Putamen (tissue), 1 donor: ENCODE measurements around the gene SLC29A2.
"Not testable (repeated sequence)": the region's sequence is repeated elsewhere in the genome, so short reads cannot be mapped to it uniquely, and the experiment has no call there.

ENCODE experiments used
- DNase-seq: peaks from one replicate; pipeline ENCODE4 v3.0.0-alpha.2; 2016; ENCODE audit warnings: low spot score

Gene SLC29A2

DNA sequence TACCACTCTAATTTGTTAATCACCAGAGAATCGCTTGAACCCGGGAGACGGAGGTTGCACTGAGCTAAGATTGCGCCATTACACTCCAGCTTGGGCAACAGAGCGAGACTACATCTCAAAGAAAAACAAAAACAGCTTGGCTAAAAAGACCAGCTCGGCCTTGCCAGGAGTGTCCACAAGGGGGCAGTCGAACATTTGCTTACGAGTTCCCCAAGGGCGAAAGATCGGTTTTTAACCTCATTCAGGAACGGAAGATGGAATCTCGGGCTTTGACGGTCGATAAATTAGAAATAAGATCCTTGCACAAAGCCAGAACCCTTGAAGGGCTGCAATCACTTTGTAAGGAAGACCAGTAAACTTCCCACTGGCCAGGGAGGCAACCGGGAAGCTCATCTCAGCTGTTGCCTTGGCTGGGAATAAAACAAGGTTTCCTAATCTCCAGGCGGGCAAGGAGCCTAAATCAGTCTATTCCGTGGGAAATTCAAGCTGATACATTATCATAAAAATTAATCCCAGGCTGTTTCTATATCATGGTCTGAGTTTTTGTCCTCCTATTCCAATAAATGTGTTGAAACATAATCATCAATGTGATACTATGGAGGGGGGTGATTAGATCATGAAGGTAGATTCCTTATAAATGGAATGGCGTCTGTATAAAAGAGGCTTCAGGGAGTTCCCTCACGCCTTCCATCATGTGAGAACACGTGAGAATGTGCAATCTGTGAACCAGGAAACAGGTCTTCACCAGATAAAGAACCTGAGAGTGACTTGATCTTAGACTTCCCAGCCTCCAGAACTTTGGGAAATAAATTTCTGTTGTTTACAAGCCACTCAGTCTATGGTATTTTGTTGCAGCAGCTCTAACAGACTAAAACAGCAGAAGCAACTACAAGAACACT is 14.9 kb upstream of the SLC29A2 start:
- DNase-seq: peak; percentile 78

DNA sequence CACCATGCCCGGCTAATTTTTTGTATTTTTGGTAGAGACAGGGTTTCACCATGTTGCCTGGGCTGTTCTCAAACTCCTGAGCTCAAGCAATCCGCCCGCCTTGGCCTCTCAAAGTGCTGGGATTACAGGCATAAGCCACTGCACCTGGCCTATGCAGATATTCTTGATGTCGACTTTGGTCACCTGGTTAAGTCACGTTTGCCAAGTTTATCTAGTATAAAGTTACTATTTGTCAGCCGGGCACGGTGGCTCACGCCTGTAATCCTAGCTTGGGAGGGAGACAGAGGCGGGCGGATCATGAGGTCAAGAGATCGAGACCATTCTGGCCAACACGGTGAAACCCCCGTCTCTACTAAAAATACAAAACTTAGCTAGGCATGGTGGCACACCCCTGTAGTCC is 12.8 kb upstream of the SLC29A2 start:
- DNase-seq: not testable (repeated sequence)

DNA sequence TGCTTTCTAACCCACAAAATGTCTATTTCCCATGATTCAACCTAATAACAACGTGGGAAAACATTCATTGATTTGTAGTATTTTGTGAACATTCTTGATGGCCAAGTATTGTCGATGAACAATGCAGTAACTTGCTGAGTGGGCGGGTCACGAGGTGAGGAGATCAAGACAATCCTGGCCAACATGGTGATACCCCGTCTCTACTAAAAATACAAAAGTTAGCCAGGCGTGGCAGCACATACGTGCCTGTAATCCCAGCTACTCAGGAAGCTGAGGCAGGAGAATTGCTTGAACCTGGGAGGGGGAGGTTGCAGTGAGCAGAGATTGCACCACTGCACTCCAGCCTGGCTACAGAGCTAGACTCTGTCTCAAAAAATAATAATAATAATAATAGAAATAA is 8.7 kb upstream of the SLC29A2 start:
- not testable (repeated sequence) for DNase-seq

DNA sequence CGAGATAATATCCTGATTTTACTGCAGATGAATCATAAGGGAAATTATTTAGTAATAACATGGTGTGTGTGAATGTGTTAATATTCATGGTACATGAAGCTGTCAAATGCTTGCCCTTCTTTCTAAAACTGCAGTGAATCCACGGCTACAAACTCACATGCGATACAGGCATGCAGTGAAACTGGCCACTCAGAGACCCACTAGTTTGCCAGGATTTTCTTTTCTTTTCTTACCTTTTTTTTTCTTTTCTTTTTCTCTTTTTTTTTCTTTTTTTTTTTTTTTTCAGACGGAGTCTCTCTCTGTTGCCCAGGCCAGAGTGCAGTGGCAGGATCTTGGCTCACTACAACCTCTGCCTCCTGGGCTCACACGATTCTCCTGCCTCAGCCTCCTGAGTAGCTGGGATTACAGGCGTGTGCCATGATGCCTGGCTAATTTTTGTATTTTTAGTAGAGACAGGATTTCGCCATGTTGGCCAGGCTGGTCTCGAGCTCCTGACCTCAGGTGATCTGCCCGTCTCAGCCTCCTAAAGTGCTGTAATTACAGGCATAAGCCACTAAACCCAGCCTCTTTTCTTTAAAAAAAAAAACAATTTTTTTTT is 2.2 kb upstream of the SLC29A2 start:
- DNase-seq: not testable (repeated sequence)

DNA sequence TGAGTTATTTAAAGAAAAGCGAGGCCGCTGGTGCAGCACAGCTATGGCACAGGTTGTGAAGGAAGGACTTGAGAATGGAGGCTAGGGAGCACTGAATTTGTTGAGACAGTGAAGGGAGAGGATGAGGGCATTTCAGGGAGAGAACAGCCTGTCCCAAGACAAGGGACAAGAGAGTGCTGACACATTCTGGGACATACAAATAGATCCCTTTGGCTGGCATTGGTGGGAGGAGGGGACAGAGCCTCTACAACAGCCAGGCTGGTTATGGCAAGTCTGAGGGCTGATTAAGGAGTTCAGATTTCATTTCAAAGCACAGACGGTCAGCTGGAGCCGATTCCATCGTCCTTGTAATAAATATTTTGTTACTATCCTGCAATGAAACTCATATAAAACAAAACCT is 1.7 kb upstream of the SLC29A2 start:
- no peak for DNase-seq

DNA sequence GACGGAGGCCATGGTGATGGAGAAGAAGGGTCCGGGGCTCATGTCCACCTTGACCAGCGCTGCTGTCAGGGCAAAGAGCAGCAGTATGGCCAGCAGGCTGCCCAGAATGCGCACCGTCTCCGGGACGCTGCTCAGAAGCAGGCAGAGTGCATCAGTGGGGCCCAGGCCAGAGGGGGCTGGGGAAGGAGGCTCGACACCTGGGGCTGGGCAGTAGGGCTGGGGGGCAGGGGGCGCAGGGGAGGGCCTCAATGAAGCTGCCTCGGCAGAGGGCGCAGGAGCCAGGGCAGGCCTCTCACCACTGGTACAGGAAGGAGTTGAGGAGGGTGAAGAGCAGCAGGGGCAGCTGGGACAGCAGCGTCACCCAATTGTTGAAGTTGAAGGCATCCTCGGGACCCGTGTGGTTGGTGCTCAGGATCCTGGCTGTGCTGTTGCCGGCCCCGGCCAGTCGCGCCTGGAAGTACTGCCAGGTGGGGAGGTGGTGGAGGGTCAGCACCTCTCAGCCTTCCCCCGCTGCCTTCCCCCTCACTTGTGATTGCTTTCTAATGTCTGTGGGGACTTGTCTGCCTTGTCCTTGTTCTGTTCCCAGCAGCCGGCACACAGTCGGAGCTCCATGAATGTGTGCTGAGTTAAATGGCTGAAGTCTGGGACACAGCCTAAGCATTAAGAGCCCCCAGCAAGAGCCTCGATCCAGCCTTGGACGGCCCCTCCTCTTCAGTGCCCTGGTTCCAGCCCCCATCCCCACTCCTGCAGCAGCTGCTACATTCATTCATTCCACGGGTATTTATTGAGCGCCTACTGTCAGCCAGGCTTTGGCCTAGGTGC is 2.3 kb downstream of the SLC29A2 start:
- no peak for DNase-seq

DNA sequence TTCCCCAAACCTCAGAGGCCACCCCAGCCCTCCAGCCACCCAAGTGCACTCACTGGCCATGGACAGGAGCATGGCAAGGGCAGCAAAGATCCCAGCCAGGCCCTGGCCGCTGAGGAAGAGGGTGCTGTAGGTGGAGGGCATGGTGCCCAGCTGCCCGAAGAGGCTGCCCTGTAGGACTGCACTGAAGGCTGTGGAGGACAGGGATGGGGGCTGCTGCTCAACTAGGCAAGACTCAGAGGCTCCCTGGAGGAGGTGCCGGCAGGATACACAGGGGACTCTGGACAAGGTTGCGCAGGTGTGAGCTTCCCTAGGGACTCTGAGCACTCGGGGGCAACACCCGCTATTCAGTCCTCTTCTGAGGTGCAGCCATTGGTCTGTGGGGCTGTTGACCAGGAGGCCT is 3.1 kb downstream of the SLC29A2 start:
- no peak for DNase-seq

DNA sequence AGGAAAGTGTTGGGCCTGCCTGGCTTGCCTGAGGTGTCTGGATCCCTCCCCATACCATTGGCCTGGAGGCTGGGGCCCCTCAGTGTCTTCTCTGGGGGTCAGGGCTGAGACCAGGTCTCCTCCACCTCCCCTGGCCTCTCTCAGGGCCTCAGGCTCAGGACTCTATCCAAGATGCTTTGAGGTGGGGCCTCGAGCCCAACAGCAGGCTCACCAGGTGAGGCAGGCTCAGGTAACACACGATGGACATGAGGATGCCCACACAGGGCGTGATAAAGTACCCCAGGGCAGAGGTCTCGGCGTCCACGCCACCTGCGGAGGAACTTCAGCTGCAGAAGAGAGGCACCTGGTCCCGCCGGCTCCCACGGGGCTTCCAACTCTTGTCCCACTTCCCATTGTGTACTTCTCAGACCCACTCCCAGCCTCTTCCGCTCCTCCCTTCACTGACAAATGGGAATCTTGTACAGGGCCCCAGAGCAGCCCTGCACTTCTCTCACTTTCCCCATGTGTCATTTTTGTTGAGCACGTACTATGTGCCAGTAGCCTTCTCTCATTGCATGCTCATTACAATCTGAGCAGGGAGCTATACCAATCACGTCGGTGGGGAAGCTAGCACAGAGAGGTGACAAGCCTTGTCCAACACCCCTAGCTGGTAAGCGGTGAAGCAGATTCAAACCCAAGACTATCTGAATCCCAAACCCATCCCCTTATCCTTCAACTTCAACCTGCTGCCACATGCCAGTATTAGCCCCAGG is 3.8 kb downstream of the SLC29A2 start:
- DNase-seq: no peak

DNA sequence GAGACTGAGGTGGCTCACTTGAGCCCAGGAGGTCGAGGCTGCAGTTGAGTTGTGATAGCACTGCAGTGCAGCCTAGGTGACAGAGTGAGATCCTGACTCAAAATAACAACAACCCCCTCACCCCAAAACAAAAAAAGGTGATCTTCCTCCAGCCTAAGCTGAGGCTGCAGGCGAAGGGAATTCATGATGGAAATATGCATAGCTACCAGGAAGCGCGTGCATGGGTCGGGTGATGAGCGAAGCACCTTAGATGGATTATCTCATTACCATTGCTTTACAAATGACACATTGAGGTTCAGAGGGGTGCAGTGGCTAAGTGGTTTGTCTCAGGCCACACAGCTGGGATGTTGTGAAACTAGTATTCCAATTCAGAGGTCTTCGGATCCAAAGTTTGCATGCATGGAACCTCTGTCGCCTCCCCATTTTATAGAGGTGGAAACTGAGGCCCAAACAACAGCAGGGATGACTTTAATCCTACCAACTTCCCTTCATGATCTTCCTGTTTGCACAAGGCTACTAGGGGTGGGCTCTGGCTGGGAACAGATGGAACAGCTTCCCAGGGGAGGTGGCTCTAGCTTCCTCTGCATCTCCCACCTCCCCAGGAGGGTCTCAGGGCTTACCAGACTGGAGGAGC is 4.6 kb downstream of the SLC29A2 start:
- no peak for DNase-seq

DNA sequence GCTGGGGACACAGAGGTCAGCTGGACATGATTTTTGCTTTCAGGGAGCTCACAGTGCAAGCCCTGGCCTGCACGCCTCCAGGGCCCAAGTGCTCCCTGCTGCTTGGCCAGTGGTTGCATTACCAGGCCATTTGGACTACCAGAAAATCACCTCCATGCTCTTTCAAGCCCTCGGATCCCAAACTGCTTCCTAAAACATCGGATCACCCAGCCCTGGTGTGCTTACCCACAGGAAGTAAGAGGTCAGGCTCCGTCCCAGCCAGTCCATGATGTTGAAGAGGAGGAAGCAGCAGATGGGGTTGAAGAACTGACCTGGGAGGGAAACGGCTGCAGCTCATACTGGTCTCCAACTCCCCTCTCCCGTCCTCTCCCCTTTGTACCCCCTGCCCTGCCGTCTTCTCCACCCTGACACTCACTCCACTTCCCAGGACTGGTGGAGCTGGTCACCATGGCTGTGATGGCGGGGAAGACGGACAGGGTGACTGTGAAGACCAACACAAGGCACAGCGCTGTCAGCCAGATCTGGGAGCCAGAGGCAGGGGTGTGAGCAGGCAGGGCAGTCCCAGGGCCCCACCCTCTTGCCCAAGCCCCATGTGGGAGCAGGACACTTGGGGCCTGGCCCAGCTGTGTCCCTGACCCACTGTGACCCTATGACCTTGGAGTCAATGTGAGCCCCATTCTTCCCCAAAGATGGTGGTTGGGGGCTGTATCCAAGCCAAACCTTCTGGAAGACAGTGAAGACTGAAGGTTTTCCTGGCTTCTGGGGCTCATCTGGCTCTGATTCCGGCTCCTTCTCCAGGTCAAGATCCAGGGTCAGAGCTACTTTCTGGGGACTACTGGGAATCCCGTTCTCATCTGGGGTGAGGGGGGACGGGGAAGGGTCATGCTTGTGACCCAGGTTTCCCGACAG is 5.6 kb downstream of the SLC29A2 start:
- no peak for DNase-seq

DNA sequence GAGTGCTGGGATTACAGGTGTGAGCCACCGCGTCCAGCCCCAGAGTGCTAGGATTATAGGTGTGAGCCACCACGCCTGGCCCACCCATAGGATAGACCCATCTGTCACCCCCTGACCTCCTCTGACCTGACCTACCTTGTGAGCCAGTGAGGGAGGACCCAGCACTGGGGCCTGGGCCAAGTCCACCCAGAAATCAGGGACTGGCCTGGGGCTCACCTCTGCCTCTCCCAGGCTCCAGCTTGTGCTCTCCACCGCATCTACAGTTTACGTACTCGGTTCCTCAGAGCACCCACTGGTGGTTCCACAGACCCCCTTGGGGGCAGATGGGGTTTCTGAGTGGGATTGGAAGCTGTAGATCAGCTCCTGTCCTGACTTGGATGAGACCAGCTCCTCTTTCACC is 6.4 kb downstream of the SLC29A2 start:
- no peak for DNase-seq

DNA sequence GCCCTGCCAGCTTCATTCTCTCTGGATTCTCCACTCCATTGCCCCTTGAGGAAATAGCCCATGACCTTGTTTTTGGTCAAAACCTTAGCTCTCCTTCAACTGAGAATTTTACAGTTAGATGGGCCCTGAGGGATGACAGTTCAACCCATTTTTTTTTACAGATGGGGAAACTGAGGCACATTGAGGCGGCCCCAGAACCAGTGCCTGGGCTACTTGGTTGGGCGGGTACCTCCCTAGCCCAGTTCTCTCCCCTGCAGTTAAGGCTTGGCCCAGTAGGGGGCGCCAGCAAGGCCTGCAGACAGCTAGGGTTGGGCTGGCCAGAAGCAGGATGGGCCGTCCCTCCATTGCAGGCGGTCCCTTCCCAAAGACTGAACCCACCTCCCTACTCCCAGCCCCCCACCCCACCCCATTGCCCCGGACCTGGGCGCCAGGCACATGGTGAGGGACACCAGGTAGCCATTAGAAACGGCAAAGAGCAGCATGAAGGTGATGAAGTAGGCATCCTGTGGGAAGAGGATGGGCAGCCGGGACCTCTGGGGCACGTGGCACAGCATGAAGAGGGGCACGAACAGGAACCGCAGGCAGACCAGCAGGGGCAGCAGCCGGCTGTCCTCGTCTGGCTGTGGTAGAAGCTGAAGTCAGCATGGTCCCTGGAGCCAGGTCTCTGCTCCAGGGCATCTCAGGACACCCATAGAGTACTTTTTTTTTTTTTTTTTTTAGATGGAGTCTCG is 7.6 kb downstream of the SLC29A2 start:
- no peak for DNase-seq

DNA sequence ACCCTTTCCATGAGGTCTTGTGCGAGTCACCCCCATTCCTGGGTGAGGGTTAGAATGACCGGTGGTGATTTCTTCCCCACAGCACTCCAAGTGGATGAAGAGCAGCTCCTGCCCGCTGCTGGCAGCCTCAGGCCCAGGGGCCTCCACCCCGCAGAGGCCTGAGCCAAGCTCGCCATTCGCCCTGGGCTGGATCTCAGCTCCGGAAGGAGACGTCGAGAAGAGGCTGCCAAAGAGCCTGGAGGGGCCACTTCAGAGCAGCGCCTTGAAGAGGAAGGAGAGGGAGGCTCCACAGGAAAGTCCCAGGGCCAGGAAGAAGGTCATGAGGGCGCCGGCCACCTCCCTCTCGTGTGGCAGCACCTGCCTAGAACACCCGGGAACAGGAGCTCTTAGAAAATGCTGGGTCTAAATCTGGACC is 8.4 kb downstream of the SLC29A2 start:
- no peak for DNase-seq

DNA sequence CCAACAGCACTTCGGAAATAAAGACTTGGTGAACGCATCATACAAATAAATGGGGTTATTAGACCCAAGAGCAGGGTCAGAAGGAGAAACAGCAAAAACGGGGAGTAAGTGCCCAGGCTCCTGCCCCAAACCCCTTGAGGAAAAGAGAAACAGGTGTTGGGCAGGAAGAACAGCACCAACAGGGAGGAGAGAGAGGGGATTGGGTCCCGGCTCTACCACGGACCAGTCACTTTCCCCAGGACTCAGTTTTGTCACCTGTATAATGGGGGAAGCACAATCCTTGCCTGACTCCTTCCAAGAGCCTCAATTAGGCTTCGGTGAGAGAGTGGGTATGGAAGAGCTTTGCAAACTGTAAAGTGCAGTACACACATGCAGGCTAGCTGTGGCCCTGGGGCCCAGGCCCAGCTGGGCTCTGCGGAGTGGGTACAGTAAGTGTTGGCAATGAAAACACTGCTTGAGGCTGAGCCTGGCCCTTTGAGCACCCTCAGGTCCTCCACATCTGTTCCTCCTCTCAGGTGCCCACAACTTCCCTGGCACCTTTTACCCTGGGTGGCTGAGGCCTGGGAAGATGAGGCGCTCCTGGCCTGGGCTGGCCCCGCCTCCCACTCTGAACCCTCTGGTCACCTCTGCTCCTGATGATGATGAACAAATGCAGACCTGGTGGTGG is 8.9 kb downstream of the SLC29A2 start:
- DNase-seq: no peak

DNA sequence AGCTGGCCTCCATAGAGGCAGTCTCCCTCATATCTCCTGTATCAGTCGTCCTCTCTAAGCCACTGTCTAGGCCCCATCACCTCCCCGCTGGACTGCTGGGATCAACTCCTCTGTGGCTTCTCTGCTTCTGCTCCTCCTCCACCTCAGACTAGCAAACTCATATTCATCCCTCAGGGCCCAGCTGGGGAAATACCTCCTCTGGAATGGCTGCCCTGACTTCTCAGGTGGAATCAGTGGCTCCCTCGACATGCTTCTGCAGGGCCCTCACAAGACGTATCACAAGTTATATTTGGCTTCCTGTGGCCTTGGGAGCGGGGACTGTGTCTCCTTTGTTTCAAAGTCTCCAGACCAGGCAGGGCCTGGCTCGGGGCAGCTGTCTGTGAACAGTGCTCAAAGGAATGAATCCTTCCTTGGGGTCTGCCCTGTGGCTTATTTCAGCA is 10.0 kb downstream of the SLC29A2 start:
- DNase-seq: no peak

DNA sequence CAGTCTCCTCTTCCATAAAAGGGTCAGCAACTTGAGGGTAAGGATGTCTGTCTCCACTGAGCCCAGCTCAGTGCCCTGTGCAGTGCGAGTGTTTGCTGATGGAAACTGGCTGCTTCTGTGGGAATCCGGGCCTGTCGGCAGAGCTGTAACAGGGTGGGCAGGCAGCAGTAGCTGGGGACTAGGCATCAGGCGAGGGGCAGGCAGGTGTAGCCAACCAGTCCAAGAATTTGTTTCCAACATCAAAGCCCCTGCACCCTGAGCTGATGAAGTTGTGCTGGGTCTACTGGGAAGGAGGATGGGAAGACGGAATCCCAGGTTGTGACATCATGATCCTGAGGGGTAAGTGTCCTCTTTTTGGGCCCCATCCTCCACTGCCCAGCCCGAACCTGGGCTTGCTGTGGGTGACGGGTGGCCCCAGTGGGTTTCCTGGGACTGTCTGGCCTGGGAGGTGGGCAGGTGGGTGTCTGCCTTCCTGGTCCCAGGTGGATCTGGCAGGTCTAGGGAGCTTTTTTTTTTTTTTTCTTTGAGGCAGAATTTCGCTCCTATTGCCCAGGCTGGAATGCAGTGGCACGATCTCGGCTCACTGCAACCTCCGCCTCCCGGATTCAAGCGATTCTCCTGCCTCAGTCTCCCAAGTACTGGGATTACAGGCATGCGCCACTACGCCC is 11.0 kb downstream of the SLC29A2 start:
- DNase-seq: no peak

DNA sequence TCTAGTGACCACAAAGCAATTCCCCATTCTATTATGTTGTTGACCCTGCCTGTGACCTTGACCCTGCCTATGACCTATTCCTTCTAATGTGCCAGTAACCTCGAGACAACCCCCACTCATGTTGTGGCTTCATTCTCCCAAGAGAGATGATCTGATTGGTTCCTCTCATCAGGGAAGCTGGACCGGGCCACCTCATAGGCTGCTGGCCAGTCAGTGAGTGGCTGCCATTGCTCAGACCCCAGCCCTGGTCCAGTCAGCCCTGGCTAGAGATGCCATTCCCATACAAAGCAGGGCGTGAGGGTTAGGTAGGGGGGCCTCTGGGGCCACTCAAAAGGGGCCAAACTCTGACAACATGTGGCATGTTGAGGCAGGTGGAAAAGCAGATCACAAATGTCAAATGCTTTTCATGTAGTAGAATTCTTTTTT is 11.9 kb downstream of the SLC29A2 start:
- no peak for DNase-seq

DNA sequence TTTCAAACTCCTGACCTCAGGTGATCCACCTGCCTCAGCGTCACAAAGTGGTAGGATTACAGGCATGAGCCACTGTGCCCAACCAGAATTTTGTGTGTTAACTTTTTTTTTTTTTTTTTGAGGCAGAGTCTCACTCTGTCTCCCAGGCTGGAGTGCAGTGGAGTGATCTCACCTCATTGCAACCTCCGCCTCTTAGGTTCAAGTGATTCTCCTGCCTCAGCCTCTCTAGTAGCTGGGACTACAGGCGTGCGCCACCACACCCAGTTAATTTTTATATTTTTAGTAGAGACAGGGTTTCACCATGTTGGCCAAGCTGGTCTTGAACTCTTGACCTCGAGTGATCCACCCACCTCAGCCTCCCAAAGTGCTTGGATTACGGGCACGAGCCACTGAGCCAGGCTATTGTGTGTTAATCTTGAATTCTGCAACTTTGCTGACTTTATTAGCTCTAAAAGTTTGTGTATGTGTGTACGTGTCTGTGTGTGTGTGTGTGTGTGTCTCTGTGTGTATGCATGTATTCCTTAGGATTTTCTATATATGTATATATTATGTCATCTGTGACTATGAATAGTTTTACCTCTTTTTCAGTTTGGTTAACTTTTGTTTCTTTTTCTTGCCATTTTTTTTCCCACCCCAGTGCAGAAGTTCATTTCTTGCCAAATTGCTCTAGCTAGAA is 20.9 kb downstream of the SLC29A2 start:
- DNase-seq: not testable (repeated sequence)
